Measurements from ENCODE around the gene PRSS37. TPM values are rescaled to one million over a fixed set of nuclear protein-coding genes. Genes with fewer than 3 reads are reported as not detected.

The PRSS37 gene, protein sequence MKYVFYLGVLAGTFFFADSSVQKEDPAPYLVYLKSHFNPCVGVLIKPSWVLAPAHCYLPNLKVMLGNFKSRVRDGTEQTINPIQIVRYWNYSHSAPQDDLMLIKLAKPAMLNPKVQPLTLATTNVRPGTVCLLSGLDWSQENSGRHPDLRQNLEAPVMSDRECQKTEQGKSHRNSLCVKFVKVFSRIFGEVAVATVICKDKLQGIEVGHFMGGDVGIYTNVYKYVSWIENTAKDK
- total RNA-seq (2014; rRNA removed; shearing (Covaris generic); ENCODE audit: low replicate concordance): not detected in 2 replicates

DNA sequence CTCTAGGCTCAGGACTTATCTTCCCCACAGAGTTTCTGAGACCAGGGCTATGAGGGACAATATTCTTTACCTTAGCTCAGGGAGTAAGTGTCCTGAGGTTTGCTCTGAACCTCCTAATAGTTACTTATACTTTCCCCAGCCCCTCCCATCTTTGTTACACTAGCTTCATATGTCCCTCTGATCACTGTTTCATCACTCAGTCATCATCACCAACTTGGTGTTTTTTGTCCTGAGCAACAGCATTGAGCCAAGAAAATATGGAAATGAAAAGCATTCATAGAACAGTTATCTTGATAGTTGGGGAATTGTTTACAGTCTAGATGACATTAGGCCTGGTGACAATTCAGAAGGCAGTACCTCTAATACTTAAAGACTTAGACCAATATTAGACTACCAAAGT, at the start of gene PRSS37:
TSS of gene PRSS37 (minus strand) at position 101 of the 400 bp plus-strand sequence. CDS start 436 bp downstream, outside the sequence.
- in situ Hi-C loops (cut with HindIII; ENCODE audit: low pct_unique_long_range_greater_than_20kb, low sequenced_read_pairs): no loop called here
- DNase-seq (ENCODE audit: low read depth): no peak

DNA sequence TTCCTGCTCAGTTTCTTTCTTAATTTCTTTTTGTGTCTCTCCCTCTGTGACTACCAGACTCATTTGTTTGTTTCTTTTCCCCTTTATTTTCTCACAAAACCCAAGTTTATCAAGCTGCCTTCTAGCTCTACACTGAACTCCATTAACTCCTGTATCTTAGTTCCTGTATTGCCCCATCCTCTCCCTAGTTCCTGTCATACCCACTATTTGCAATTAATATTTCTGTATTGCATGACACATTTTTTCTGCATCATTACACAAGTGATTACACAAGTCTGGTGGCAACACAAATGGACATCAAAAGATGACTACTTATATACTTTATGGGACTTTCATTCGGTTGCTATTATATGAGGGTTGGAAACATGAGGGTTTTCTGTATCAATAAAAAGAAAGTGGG, 48.0 kb upstream of the PRSS37 start:
- DNase-seq (ENCODE audit: low read depth): no peak
- in situ Hi-C loops (cut with HindIII; ENCODE audit: low pct_unique_long_range_greater_than_20kb, low sequenced_read_pairs): no loop called here

DNA sequence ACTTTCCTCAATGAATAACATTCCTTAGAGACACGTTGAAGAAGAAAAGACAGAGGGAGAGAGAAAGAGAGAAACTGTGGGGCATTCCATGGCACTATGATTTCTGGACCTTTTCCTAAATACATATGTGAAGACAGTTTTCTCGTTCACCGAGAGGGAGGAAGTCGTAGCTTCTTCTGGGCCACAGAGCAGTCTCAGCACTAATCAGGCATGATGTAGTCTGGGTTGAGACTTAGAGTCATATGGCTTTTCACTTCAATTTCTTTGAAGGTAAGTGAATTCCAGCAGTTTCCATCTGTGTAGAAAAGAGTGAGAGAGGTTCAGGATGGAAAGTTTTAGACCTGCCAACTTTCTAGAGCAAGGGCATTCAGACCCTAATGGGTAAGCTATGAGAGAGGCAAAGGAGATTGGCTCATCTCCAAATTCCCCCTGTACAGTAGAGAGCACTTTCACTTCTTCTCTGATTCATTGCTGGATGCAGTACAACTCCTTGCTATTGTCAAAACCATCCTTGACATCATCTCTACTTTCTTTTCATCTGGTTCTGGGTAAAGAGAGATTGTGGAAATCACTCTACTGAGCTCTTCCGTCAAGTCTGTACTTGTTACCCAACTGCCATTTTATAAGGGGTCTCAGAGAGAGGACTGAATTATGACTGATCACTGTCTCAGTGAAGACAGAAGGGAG, 43.4 kb upstream of the PRSS37 start:
- in situ Hi-C loops (cut with HindIII; ENCODE audit: low pct_unique_long_range_greater_than_20kb, low sequenced_read_pairs): no loop called here
- no peak for DNase-seq (ENCODE audit: low read depth)

DNA sequence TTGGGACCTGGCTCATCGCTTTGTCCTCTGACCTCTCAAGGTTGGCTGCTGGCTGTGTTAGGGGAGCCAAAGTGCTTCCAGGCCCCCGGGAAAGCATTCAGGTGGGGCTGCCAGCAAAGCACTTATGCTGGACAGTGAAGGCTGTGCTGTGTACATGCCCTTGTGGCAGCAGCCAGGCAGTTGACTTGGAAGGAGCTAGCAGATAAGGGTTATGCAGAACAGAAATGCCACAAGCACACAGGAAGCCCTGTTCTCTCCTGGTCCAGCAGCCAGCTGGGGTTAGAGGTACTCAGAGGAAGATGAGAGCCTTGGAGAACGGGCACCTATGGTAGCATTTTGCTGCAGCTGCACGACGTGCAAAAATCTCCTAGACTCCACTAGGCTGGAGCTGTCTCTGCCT, 39.7 kb upstream of the PRSS37 start:
- DNase-seq (ENCODE audit: low read depth): no peak
- in situ Hi-C loops (cut with HindIII; ENCODE audit: low pct_unique_long_range_greater_than_20kb, low sequenced_read_pairs): no loop called here

DNA sequence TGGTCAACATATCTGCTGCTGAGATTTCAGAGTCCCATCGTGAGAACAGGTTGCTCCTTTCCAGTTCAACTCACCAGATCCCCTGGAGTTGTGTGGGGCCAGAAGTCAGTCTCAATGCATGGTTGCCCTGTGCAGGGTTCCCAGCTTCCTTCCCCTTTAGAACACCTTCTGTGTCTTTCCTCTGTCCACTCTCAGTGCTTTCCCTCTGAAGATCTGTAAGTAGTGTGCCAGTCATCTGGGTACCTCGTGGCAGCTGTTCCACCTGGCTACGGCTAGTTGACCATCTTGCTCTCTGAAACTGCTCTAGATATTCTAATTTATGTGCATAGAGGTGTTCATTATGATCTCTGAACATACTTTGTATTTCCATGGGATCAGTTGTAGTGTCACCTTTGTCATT, 36.1 kb upstream of the PRSS37 start:
- in situ Hi-C loops (cut with HindIII; ENCODE audit: low pct_unique_long_range_greater_than_20kb, low sequenced_read_pairs): no loop called here
- DNase-seq (ENCODE audit: low read depth): no peak

DNA sequence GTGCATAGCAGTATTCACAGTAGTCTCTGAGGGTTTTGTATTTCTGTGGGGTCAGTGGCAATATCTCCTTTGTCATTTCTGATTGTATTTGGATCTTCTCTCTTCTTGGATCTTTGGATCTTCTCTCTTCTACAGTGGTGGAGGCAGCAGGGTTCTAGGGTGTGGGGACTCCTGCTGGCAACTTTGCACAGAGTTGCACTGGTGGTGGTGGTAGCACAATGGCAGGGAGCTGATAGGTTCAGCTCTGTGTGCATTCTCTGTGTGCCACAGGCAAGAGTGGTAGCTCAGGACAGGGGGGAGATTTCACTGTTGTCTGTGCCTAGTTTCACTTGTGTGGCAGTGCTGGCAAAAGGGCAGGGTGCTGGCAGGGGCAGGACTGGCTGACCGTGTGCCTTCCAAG, 35.1 kb upstream of the PRSS37 start:
- DNase-seq (ENCODE audit: low read depth): no peak
- in situ Hi-C loops (cut with HindIII; ENCODE audit: low pct_unique_long_range_greater_than_20kb, low sequenced_read_pairs): no loop called here

DNA sequence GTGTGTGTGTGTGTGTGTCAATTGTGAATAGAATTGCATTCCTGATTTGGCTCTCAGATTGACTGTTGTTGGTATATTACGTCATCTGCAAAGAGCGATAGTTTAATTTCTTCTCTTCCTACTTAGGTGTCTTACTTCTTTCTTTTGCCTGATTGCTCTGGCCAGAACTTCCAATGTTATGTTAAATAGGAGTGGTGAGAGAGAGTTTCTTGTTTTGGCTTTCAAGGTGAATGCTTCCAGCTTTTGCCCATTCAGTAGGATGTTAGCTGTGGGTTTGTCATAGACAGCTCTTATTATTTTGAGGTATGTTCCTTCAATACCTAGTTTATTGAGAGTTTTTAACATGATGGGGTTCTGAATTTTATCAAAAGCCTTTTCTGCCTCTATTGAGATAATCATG, 34.2 kb upstream of the PRSS37 start:
- in situ Hi-C loops (cut with HindIII; ENCODE audit: low pct_unique_long_range_greater_than_20kb, low sequenced_read_pairs): no loop called here

DNA sequence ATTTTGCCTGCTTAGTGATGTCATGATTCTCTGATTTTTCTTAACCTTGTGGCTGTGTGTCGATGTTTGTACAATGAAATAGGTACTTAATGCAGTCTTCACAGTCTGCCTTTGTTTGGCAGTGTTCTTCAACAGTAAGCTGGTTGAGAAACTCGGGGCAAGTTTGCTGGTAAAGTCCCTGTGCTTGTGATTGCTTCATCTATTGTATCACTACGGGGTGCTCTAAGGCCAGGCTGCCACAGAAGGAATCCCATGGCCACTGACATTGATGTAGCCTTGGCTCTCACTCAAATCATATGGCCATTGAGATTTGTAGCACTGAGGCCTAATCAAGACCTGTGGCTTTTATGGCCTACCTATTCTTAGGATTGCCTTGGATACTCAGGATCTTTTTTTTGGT, 33.5 kb upstream of the PRSS37 start:
- in situ Hi-C loops (cut with HindIII; ENCODE audit: low pct_unique_long_range_greater_than_20kb, low sequenced_read_pairs): no loop called here
- DNase-seq (ENCODE audit: low read depth): no peak

More for the DNA sequence above, 34.2 kb upstream of the PRSS37 start:
- DNase-seq (ENCODE audit: low read depth): no peak

DNA sequence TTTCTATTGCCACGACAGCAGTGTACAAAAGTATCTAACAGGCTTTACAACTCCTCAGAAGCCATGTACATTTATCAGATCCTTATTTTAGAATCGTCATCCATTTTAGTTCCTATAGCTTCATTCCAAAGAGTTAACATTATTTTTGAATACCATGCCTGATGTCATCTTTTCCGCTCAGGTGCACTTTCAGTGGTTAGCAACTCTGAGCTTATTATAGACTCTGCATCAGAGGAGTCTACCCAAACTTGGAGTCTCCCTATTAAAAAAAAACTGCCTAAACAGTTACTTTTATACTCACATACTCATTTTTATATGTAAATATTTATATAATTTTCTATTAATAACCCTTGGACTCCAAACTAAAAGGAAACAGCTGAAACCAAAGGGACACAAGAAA, 31.6 kb upstream of the PRSS37 start:
- in situ Hi-C loops (cut with HindIII; ENCODE audit: low pct_unique_long_range_greater_than_20kb, low sequenced_read_pairs): no loop called here
- DNase-seq (ENCODE audit: low read depth): no peak

DNA sequence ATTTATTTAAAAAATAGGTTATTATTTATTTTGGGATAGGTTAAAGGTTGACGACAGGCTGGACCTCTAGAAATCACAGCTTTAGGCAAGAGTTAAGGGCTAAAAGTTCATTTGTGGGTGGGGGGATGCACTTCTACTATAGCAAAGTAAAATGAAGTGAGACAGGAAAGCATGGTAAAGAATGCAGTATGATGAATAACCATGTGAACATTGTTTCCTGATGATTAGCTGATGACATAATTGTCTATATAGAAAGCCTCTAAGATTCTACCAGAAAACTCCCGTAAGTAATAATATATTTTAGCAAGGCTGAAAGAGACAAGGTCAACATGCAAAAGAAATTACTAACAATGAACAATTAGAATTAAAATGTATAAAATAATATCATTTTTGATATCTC, 25.7 kb upstream of the PRSS37 start:
- DNase-seq (ENCODE audit: low read depth): no peak
- in situ Hi-C loops (cut with HindIII; ENCODE audit: low pct_unique_long_range_greater_than_20kb, low sequenced_read_pairs): no loop called here

DNA sequence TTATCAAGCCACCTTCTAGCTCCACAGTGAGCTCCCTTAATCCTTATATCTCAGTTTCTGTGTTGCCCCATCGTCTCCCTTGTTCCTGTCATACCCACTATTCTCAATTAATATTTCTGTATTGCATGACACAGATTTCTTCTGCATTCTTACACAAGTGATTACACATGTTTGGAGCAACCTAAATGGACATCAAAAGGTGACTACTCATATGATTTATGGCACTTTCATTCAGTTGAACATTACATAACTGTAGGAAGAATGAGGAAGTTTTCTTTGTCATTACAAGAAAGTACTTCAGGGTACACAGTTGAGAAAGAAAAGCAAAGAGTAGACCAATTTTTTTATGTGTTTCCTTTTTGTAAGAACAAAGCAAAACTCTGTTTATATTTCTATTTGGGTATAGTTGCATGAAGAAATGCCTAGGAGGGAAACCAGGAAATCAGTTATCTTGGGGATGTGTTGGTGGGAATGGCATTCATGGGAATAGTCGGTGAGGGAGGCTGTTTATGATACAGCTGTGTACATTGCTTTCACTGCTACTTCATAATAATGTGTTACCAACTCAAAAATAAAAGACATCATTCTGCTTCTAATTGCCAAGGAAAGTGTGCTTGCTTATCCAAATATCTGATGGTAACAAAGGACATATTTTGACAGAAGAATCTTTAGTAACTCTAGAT, 23.6 kb upstream of the PRSS37 start:
- peak; percentile 2 for DNase-seq (ENCODE audit: low read depth)
- in situ Hi-C loops (cut with HindIII; ENCODE audit: low pct_unique_long_range_greater_than_20kb, low sequenced_read_pairs): no loop called here

DNA sequence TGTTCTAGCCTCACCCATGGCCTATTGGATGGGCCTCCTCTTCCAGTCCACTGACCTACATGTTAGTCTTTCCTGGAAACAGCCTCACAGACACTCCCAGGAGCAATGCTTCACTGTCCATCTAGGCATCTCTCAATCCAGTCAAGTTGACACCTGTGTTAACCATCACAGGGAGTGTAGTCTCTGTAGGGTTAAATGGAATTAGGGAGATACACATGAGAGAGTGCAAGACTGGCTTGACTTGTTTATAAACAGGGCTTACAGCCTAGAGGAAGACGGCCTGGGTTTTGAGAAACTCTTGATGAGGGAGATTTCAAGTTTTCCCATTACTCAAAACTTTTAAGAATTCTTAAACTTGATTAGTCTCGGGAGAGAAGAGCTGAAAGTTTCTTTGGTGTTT, 18.9 kb upstream of the PRSS37 start:
- DNase-seq (ENCODE audit: low read depth): no peak
- in situ Hi-C loops (cut with HindIII; ENCODE audit: low pct_unique_long_range_greater_than_20kb, low sequenced_read_pairs): no loop called here

DNA sequence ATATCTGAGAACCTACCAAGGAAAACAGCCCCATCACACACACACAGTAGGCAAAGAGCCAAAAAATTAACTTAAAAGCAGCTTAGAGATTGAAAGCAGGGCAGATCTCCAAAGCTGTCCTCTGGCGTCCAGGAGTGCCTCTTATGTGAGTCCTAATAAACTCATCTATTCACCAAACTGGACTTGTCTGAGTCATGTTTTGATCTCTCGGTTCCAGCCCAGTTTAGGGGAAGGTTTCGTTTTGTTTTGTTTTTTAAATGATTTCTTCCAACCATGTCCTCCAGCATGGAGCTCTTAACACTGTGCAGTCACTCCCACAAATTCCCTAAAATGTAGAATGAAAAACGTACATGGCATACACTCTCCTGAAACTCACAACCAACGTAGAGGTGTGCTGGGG, 6.7 kb upstream of the PRSS37 start:
- in situ Hi-C loops (cut with HindIII; ENCODE audit: low pct_unique_long_range_greater_than_20kb, low sequenced_read_pairs): no loop called here

DNA sequence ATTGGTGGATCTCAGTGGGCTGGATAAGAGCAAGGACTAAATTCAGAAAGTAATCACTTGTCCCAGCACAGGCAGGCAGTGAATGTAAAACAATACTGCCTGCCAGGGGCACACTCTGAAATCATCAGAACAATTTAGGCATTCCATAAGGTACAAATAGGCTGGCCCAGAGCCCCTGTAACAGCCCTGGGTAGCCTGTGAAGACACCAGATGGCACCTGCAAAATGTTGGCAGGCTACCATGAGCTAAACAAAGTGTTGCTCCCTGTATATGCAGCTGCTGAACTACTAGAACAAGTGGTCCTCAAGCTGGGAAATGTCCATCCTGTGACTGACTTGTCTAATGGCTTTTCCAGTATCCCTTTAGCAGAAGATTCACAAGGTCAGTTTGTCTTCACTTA, 3.0 kb upstream of the PRSS37 start:
- in situ Hi-C loops (cut with HindIII; ENCODE audit: low pct_unique_long_range_greater_than_20kb, low sequenced_read_pairs): no loop called here

More for the DNA sequence above, 6.7 kb upstream of the PRSS37 start:
- no peak for DNase-seq (ENCODE audit: low read depth)

DNA sequence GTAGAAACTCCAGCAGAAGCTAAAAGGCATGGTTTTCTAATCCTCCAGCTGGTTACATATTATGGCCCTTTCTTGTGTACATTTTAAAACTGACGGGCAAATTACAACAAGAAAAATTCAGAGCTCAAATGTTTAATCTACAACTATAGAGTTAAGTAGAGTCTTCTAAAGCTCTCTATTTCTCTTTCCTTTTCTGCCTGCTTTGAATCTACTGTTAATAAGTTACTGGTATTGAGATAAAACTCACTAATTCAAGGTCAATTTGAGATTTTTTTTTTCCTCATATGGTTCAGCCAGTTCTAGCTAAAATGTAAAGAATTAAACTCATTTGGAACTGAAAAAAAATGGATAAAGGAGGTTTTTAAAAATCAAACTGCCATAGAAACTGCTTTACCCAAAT, 1.6 kb upstream of the PRSS37 start:
- in situ Hi-C loops (cut with HindIII; ENCODE audit: low pct_unique_long_range_greater_than_20kb, low sequenced_read_pairs): no loop called here
- DNase-seq (ENCODE audit: low read depth): no peak

More for the DNA sequence above, 3.0 kb upstream of the PRSS37 start:
- DNase-seq (ENCODE audit: low read depth): no peak

DNA sequence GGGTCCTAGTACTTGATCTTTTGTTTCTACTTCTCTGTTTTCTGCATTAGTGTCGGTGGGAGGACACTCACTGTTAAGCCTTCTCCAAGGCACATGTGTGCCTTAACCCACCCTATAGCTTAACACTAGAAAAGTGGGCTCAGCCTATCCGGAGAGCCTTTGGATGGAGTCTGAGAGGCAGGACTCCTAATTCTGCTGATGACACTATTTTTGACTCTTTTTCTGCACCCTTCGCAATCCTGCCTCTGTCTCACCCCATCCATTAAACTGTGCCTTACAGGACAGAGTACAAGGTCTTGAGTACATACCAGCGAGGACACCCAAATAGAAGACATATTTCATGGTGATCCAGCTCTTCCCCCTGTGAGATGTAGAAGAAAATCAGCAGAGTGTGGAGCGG, 577 bp downstream of the PRSS37 start:
- DNase-seq (ENCODE audit: low read depth): no peak
- in situ Hi-C loops (cut with HindIII; ENCODE audit: low pct_unique_long_range_greater_than_20kb, low sequenced_read_pairs): no loop called here

DNA sequence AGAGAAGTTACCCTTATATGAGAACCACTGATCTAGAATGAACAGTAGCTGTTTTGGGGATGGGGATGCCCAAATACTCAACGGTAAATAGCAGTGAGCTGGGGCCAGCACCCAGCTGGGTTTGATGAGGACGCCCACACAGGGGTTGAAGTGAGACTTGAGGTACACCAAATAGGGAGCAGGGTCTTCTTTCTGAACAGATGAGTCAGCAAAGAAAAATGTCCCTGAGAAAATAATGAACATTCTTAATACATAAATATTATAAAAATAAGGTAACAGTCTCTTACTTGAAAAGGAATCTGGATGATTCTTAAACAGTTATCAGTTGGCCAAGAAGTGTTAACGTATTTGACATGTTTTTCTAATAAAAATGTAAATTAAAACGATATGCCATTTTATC, 2.0 kb downstream of the PRSS37 start:
- no peak for DNase-seq (ENCODE audit: low read depth)
- in situ Hi-C loops (cut with HindIII; ENCODE audit: low pct_unique_long_range_greater_than_20kb, low sequenced_read_pairs): no loop called here

DNA sequence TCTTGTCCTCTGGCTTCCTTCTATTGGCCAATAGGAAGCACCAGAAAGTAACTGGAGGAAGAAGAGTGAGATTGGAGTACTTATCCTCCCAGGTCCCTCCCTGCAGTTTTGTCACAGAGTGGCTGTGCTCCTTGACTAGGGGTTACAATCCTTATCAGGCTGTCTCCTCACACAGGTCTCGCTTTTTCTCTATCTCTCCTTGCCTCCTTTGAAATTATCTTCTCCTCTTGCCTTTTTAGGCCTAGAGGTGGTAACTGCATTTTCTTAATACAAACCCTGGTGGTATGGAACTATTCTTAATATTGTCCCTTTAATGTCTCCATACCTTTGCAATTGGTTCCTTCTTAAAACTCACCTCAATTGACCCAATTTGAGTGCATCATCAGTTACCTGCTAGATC, 2.7 kb downstream of the PRSS37 start:
- no peak for DNase-seq (ENCODE audit: low read depth)

DNA sequence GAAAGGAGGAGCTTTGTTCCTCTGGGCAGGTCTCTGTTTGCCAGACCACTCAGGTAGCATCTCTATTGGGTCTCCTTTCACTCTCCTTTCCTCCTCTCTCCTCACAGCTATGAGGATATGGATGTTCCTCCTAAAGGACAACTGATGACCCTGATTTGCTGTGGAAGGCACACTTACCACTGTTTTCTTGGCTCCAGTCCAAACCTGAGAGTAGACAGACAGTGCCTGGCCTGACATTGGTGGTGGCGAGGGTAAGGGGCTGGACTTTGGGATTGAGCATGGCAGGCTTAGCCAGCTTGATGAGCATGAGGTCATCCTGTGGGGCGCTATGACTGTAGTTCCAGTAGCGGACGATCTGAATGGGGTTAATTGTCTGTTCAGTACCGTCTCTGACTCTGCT, 3.6 kb downstream of the PRSS37 start:
- no peak for DNase-seq (ENCODE audit: low read depth)
- in situ Hi-C loops (cut with HindIII; ENCODE audit: low pct_unique_long_range_greater_than_20kb, low sequenced_read_pairs): no loop called here

More for the DNA sequence above, 2.7 kb downstream of the PRSS37 start:
- in situ Hi-C loops (cut with HindIII; ENCODE audit: low pct_unique_long_range_greater_than_20kb, low sequenced_read_pairs): no loop called here
